Activated T-cell treated with anti-CD3 and anti-CD28 coated beads for 48 hours (primary cell): Measurements from ENCODE around the gene PLP2.

Experiments
- DNase-seq: peaks from one replicate; pipeline ENCODE4 v3.0.0-alpha.2; 2020; ENCODE audit warnings: low read depth

Gene PLP2

DNA sequence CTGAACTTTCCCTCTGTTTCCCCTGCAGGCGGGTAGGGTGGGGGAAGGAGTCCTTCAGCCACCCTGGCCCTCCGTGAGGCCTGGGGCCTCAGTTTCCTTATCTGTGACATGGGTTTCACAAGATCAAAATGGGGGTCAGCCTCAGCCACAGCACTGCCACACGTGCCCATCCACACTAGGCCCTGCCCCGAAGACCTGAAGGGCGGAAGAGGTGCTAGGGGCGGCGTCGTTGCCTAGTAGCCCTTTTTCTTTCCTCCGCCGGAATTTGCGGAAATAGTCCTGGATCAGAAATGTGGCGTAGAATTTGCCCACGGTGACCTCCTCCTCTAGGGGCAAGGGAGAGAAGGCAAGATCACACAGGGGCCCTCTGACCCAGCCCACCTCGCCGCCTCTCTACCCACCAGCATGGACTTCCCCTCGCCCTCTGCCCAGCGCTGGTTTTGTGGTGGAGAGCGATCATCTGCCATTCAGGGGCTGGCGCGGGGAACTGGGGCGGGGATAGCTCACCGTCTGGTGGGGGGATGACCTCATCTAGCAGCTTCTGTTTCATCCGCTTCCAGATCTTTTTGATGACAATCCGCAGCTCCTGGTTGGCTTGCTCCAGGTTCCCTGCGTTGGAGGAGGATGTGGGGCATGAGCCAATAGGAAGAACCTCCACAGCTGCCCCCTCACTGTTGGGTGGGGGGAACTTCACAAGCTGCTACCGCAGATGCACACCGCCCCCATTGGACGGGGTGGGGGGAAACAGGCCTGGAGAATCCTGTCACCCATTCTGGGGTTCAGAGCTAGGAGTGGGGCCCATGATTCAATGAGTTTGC, 37.9 kb downstream of the PLP2 start:
- no peak for DNase-seq

DNA sequence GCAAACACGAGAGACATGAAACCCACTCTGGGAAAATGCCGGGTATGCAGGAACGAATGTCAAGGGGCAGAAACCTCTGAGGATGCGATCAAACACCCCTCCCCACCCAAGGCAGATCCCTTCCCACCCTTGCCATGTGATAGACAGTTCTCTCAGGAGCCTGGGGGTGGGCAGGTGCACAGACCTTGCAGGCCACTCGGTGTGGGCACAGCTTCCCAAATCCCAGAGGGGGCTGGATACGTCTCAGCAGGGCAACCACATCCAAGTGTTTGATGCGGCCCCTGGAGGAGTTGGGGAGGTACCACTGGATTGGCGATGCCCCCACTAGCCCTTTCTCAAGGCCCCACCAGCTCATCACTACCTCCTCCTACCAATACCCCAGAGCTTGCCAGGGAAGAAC, 38.7 kb downstream of the PLP2 start:
- DNase-seq, result no peak

DNA sequence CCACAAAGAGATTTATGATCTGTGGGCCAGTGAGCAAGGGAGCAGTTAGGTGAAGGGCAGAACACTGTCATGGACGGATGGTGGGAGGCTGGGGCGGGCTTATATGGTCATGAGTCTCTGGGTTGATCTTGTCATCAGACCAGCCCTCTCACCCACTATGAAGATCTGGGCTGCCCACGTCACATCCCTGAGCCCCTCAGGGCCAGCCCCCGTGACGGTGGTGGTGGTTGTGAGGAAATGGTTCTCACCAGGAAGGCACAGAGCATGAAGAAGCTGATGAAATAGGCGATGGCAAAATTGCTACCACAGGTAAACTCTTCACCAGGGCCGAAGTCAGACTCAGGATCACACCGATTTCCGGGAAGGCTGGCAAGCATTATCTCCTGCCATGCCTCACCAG, 39.4 kb downstream of the PLP2 start:
- no peak for DNase-seq

DNA sequence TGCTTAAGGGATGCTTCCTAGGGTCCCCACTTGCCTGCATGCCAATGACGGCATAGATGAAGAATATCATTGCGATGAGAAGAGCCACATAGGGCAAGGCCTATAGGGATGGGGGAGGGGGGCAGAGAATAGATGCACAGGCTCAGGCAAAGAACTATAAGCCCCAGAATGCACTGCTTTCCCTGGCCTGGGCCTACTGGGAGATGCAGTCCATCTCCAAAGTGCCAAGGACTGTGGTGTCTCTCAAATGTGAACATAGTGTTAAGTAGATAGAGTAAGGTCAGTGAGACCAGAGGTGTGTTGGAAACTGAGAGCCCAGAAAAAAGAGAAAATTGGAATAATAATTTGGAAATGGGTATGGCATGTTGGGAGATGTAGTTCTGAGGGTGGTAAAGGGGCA, 40.5 kb downstream of the PLP2 start:
- no peak for DNase-seq

DNA sequence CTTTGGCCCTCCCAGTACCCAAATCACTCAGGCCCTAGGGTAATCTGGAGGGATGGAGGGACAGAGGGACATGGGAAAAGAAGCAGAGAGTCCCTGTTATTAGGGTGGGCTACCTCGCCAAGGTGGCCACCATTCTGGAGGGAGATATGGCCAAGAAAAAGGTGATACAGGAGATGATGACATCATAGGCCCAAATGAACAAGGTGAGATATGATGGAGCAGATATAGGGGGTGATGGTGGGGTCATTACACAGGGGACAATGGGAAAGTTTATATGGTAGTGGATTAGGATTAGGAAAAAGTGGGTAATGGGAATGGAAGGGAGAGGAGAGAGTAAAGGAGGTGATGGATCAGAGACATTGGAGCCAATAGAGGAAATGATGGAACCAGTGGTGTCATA, 41.2 kb downstream of the PLP2 start:
- DNase-seq, result no peak

DNA sequence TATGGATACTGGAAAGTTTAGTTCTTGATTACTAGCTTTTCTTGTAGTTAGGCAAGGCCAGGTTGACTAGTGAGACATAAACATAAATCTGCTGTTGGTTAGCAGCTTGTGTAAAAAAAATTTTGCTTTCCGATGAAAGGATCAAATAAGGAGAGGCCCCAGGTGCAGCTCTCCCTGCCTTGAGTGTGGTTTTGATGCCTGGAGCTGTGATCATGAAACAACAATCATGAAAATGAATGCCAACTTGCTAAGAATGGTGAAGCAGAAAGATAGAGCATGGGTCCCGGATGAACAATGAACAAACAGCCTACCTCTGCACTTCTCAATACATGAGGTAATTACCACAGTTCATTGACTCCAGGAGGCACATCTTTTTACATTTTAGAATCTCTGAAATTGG, 42.7 kb downstream of the PLP2 start:
- no peak for DNase-seq

DNA sequence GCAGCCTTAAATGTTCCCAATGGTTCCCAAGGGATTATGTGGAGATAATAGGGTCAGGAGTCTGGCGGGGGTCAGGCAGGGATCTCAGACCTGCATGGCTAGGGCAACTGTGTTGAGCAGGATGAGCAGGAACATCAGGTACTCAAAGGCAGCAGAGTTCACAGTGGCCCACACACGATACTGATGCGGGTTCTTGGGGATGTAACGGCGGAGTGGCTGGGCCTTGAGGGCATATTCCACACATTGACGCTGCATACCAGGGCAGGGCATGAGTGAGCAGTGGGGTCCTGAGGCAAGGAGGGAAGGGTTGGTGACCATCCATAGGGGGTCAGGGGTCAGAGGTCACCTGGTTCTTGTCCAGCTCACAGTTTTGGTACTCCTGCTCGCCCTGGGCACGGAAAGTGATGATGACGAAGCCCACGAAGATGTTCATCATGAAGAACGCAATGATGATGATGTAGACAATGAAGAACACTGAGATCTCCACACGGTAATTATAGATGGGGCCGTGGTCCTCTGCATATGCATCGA, 43.4 kb downstream of the PLP2 start:
- no peak for DNase-seq

DNA sequence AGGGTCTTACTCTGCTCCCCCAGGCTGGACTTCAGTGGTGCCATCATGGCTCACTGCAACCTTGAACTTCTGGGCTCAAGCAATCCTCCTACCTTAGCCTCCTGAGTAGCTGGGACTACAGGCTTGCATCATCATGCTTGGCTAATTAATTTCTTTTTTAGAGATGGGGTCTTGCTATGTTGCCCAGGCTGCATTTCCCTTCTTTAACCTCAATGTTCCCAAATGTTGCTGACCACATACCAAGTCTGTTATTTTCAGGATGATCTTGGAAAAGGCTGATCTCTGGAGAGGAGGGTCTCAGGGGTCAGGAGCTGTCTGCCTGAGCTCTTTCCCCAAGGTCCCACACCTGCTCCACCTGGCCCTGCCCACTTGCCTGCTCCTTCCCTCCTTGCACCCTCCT, 48.4 kb downstream of the PLP2 start:
- no peak for DNase-seq

DNA sequence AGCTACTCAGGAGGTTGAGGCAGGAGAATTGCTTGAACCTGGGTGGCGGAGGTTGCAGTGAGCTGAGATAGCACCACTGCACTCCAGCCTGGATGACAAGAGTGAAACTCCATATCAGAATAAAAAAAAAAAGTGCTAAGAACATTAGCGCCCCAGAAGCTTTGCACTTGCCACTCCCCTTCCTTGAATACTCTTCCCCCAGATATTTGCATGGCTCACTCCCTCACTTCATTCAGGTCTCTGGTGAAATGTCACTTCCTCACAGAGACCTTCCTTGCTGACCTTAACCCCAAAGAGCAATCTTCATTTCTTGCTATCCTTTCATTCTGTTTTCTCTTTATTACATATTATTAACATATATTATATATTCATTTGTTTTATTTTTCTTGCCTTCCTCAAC, 50.2 kb downstream of the PLP2 start:
- DNase-seq, result no peak
